Left lung (tissue), 10 donors: ENCODE data around the gene CLEC4C. TPM values are rescaled to one million over a fixed set of nuclear protein-coding genes. Genes with fewer than 3 reads are reported as not detected.

Experiments used
- ATAC-seq: fragments of 200-7000 bp; cut with Tn5 transposase; one replicate; pipeline ENCODE4 v1.9.1; 2020; ENCODE audit warnings: moderate library complexity
- DNase-seq, 4 donors: peaks; one replicate each; pipeline ENCODE4 v3.0.0-alpha.2; 2013 to 2020
- H3K27ac ChIP-seq, 2 donors: fragments of 200-600 bp; sonication (generic) in 1 of 2; one replicate each; pipeline versions ENCODE4 v1.5.0 to v1.8.0; 2020 to 2021
- H3K27me3 ChIP-seq, 2 donors: fragments of 200-600 bp; sonication (generic) in 1 of 2; one replicate each; pipeline versions ENCODE4 v1.5.0 to v1.8.0; 2020 to 2021
- H3K36me3 ChIP-seq, 2 donors: fragments of 200-600 bp; sonication (generic) in 1 of 2; one replicate each; pipeline versions ENCODE4 v1.5.0 to v1.8.0; 2020 to 2021
- H3K4me1 ChIP-seq, 2 donors: fragments of 200-600 bp; one replicate each; pipeline ENCODE4 v1.8.0; 2021
- H3K4me3 ChIP-seq, 2 donors: fragments of 200-600 bp; sonication (generic) in 1 of 2; one replicate each; pipeline versions ENCODE4 v1.5.0 to v1.8.0; 2020 to 2021; ENCODE audit warnings: mild to moderate bottlenecking in 1 of 2
- H3K9me3 ChIP-seq, 2 donors: fragments of 200-600 bp; sonication (generic) in 1 of 2; one replicate each; pipeline versions ENCODE4 v1.5.0 to v1.8.0; 2020 to 2021
- intact Hi-C, 2 donors: fragments of 100-400 bp; cut with DNase I; formaldehyde crosslinking; loops; one replicate each; pipeline versions ENCODE4 v1.11.2 to v1.14.2; 2022
- polyA plus RNA-seq, 6 donors: library from polyadenylated mRNA; unstranded; fragments of 120-200 nt; gene quantifications; one replicate each; pipeline ENCODE4 v1.2.1, GENCODE V29; 2013; ENCODE audit not compliant: insufficient read length in 6 of 6
- total RNA-seq, 2 donors: library from RNA; stranded (reverse); fragmentation: NEBNext Ultra II Directional; extraction: Animal tissue kit (Norgen Biotek cat#: 25700); gene quantifications; one replicate each; pipeline ENCODE4 v1.2.1, GENCODE V29; 2021
- TF ChIP-seq, protein P1 (sequence below), 2 donors: fragments of 200-600 bp; sonication (generic) in 1 of 2; IDR thresholded peaks; one replicate each; pipeline versions ENCODE4 v1.5.0 to v1.8.0; 2021; ENCODE audit warnings: antibody characterized with exemption in 2 of 2
- donor health status: DM: no; HTN: yes; CAD: no.
- donor health status: DM: no; HTN: no; CAD: no.

Gene CLEC4C
- total and polyA plus RNA-seq, 8 donors, result 0.15 to 0.37 (median 0.20) TPM; not detected in 3

DNA sequence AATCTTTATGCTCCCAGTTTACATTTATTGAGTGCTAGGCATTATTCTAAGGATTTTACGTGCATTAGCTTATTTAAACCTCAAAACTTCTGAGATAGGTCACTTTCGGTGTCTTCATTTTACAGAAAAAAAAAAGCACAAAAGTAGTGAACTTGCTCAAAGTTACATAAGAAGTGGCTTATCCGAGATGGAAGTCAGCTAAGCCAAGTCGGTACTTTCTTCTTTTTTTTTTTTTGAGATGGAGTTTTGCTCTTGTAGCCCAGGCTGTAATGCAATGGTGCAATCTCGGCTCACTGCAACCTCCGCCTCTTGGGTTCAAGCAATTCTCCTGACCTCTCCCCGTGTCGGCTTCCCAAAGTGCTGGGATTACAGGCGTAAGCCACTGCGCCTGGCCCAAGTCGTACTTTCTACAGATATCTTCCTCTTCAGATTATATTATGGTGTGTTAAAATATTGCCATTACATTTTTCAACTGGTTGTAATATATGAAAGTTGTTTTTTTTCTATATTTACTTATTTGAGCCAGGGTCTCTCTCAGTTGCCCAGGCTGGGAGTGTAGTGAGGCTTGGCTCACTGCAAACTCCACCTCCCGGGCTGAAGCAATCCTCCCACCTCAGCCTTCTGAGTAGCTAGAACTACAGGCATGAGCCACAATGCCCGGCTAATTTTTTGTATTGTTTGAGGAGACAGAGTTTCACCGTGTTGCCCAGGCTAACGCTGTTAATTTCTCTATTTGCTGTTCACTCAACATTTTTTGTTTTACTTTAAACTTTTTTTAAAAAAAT is 27.0 kb downstream of the CLEC4C start:
- no peak overlapping the region for H3K27ac ChIP-seq
- no peak overlapping the region for H3K4me3 ChIP-seq
- H3K36me3 ChIP-seq, result no peaks in the 10 kb centered on the region
- H3K27me3 ChIP-seq, result peaks cover 0 to 21% of the 10 kb centered on the region in 2 donors
- no peak for ATAC-seq
- intact Hi-C loops, result no loop called here
- no peaks in the 10 kb centered on the region for H3K9me3 ChIP-seq
- H3K4me1 ChIP-seq, result no peaks in the 10 kb centered on the region
- DNase-seq, result no peak
- TF ChIP-seq, protein P1, sequence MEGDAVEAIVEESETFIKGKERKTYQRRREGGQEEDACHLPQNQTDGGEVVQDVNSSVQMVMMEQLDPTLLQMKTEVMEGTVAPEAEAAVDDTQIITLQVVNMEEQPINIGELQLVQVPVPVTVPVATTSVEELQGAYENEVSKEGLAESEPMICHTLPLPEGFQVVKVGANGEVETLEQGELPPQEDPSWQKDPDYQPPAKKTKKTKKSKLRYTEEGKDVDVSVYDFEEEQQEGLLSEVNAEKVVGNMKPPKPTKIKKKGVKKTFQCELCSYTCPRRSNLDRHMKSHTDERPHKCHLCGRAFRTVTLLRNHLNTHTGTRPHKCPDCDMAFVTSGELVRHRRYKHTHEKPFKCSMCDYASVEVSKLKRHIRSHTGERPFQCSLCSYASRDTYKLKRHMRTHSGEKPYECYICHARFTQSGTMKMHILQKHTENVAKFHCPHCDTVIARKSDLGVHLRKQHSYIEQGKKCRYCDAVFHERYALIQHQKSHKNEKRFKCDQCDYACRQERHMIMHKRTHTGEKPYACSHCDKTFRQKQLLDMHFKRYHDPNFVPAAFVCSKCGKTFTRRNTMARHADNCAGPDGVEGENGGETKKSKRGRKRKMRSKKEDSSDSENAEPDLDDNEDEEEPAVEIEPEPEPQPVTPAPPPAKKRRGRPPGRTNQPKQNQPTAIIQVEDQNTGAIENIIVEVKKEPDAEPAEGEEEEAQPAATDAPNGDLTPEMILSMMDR (IDR thresholded peaks at IDR 0.05), result no peak

DNA sequence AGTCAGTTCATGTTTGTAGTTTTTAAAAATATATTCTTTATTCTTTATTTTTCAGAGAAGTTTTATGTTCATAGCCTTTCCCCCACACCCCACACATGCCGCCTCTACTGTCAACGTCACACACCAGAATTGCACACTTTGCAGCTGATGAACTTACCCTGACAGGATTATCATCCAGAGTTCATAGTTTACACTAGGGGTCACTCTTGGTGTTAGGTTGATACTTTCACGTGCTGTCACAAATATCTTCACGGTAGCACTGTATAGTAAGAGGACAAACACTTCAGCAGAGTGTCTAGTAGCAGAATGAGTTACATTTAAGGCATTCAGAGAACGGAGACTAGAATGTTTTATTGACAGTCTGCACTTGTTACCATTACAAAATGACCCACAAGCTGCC is 30.8 kb downstream of the CLEC4C start:
- Histone ChIP-seq H3K9me3 (no peaks in the 10 kb centered on the region), H3K27me3 (peaks cover 0 to 19% of the 10 kb centered on the region in 2 donors), H3K27ac (no peak overlapping the region), H3K4me1 (no peaks in the 10 kb centered on the region), H3K4me3 (no peak overlapping the region), H3K36me3 (no peaks in the 10 kb centered on the region)
- DNase-seq (peak in 1 of 4 donors; percentile 3), ATAC-seq (peak; percentile 94)
- intact Hi-C loops, result no loop called here
- TF ChIP-seq, protein P1 (IDR thresholded peaks at IDR 0.05), result no peak

DNA sequence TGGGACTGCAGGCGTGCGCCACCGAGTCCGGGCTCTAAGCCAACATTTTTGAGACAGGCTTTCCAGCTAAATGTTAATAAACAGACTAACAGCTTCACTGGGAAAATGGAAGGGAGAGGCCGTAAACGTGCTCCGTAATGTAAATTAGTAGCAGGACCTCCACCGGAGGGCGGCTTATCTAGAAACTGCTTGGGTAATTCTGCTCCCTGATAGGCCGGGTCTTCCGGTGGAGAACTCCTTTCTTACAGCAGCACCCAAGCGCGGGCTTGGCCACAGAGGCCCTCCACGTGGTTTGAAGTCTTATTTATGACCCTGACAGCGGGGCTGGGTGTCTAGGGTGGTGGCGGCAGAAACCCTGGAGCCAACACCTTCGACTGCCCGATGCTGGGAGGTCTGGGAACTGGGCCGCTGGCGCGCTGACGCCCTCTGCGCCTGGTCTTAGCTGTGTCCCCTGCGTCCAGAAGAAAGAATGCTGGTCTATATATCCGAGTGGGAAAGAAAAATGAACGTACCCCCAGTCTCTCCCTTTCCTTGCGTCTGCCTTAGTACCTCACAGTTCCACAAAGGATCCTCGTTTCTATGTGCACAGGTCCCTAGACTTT is 34.2 kb downstream of the CLEC4C start:
- Histone ChIP-seq H3K27me3 (peaks cover 0 to 5% of the 10 kb centered on the region in 2 donors), H3K27ac (no peak overlapping the region), H3K4me3 (no peak overlapping the region), H3K36me3 (no peaks in the 10 kb centered on the region), H3K9me3 (no peaks in the 10 kb centered on the region), H3K4me1 (no peaks in the 10 kb centered on the region)
- TF ChIP-seq, protein P1 (IDR thresholded peaks at IDR 0.05), result no peak
- DNase-seq (no peak), ATAC-seq (no peak)
- intact Hi-C loops, result no loop called here

DNA sequence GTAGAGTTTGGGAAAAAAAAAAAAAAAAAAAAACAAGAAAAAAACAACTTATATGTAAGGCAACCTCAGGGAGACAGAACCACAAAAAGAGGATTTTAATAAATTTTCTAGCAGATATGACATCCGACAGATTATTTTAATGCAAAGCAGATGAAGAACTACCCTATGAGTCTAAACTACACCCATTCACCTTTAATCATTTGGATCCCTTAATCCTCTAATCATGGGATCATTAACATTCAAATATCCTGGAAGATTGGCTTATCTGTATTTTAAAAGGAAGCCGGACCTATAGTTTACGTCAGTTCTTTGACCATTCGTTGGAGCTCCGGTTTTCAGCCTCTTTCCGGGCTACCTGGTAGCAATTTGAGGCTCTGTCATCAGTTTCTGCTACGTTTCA is 36.0 kb downstream of the CLEC4C start, which contains the start of gene DPPA3:
Gene DPPA3 (plus strand): TSS at position 301 of the 400 bp plus-strand sequence. CDS start 138 bp downstream, outside the sequence.
- H3K4me3 ChIP-seq, result no peak within 1 kb of the TSS
- no peaks in the 10 kb centered on the region for H3K36me3 ChIP-seq
- intact Hi-C loops, result no loop called here
- no peak within 1 kb of the TSS for H3K27ac ChIP-seq
- ATAC-seq (no peak), DNase-seq (no peak)
- no peaks in the 10 kb centered on the region for H3K9me3 ChIP-seq
- TF ChIP-seq, protein P1 (IDR thresholded peaks at IDR 0.05), result no peak
- no peaks in the 10 kb centered on the region for H3K4me1 ChIP-seq
- peaks cover 0 to 5% of the 10 kb centered on the region in 2 donors for H3K27me3 ChIP-seq

DNA sequence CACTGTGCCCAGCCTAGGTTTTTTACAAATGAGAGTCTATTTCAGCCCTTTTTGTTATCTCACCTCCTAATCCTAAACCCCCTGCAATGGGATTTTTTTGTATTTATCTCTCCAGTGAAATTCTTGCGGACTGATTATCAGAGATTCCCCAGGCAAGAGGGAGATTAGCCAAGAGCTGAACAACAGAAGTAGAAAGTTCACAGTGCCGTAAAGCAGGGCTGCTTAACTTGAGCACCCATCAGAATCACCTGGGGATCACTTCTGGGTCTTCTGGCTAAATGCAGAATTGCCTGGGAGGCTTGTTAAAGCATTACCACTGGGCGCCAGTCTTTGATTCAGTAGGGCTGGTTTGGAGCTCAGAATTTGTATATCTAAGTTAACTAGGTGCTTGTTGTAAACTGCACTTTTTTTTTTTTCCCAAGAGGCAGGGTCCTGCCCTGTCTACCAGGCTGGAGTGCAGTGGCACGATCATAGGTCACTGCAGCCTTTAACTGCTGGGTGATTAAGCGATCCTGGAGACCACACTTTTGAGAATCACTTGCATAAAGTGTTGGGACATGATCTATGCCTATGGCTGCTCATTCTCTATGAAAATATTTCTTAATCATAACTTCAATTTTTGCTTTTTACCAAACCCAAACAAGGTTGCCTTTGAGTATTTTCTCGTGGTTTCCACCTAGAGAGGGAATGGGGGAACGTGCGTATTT is 37.1 kb downstream of the CLEC4C start:
- intact Hi-C loops, result no loop called here
- TF ChIP-seq, protein P1 (IDR thresholded peaks at IDR 0.05), result no peak

More for the DNA sequence above, 37.1 kb downstream of the CLEC4C start:
- no peaks in the 10 kb centered on the region for H3K9me3 ChIP-seq
- DNase-seq (no peak), ATAC-seq (no peak)
- H3K27me3 ChIP-seq, result peaks cover 0 to 5% of the 10 kb centered on the region in 2 donors
- H3K4me3 ChIP-seq, result no peak overlapping the region
- H3K27ac ChIP-seq, result no peak overlapping the region
- H3K4me1 ChIP-seq, result no peaks in the 10 kb centered on the region
- no peaks in the 10 kb centered on the region for H3K36me3 ChIP-seq
